ENCODE results near the gene TLK2.
"Not testable (repeated sequence)": the region's sequence is repeated elsewhere in the genome, so short reads cannot be mapped to it uniquely, and the experiment has no call there.

Gene TLK2

GRCh38 chr17:62541073-62541472, 62.4 kb downstream of the TLK2 start:
- CTCF ChIA-PET, result interaction anchor here (0.7 kb wide), 1 partner anchor 212 kb away, joined by 3 read pairs; no protein-coding TSS in a partner anchor
- TF ChIP-seq SP7 (tag by site-specific recombination; IDR thresholded peaks at IDR 0.05) (peak; percentile 68), ZNF146 (tag by site-specific recombination; IDR thresholded peaks at IDR 0.05) (0 out of 2 replicates have a peak, but pooled peaks have one; percentile 39), SCRT2 (tag by site-specific recombination; IDR thresholded peaks at IDR 0.05) (peak; percentile 47; the same call in 1 of the 2 replicates)
- H3K4me1 ChIP-seq (ENCODE audit: control insufficient read depth, insufficient read depth, low read length); POLR2A ChIA-PET; H3K27ac ChIP-seq (ENCODE audit: extremely low read depth, low read depth, low read length); H3K9me3 ChIP-seq (ENCODE audit: control insufficient read depth, insufficient read depth, low read depth, low read length); H3K4me3 ChIP-seq (ENCODE audit: low read depth, low read length): not testable (repeated sequence)
- peaks cover 7 to 45% of the 10 kb centered on the region in 2 experiments for H3K36me3 ChIP-seq (ENCODE audit: control insufficient read depth in 2 of 2, insufficient read depth in 1 of 2, low read length in 2 of 2)

GRCh38 chr17:62543278-62543775, 64.7 kb downstream of the TLK2 start:
- CTCF ChIA-PET, result interaction anchor here (0.6 kb wide), 1 partner anchor 371 kb away, joined by 3 read pairs; no protein-coding TSS in a partner anchor
- H3K27ac ChIP-seq (ENCODE audit: extremely low read depth, low read depth, low read length); H3K4me1 ChIP-seq (ENCODE audit: control insufficient read depth, insufficient read depth, low read length); POLR2A ChIA-PET; H3K4me3 ChIP-seq (ENCODE audit: low read depth, low read length); H3K9me3 ChIP-seq (ENCODE audit: control insufficient read depth, insufficient read depth, low read depth, low read length): not testable (repeated sequence)
- H3K36me3 ChIP-seq (ENCODE audit: control insufficient read depth in 2 of 2, insufficient read depth in 1 of 2, low read length in 2 of 2), result peaks cover 4 to 27% of the 10 kb centered on the region in 2 experiments; a peak in 2 of 3 replicates

GRCh38 chr17:62546066-62546465, 67.4 kb downstream of the TLK2 start:
- POLR2A ChIA-PET; H3K4me3 ChIP-seq (ENCODE audit: low read depth, low read length); CTCF ChIA-PET; H3K9me3 ChIP-seq (ENCODE audit: control insufficient read depth, insufficient read depth, low read depth, low read length); H3K4me1 ChIP-seq (ENCODE audit: control insufficient read depth, insufficient read depth, low read length); H3K27ac ChIP-seq (ENCODE audit: extremely low read depth, low read depth, low read length): not testable (repeated sequence)
- peaks cover 4 to 12% of the 10 kb centered on the region in 2 experiments; a peak in 2 of 3 replicates for H3K36me3 ChIP-seq (ENCODE audit: control insufficient read depth in 2 of 2, insufficient read depth in 1 of 2, low read length in 2 of 2)

- TF ChIP-seq, protein P1, sequence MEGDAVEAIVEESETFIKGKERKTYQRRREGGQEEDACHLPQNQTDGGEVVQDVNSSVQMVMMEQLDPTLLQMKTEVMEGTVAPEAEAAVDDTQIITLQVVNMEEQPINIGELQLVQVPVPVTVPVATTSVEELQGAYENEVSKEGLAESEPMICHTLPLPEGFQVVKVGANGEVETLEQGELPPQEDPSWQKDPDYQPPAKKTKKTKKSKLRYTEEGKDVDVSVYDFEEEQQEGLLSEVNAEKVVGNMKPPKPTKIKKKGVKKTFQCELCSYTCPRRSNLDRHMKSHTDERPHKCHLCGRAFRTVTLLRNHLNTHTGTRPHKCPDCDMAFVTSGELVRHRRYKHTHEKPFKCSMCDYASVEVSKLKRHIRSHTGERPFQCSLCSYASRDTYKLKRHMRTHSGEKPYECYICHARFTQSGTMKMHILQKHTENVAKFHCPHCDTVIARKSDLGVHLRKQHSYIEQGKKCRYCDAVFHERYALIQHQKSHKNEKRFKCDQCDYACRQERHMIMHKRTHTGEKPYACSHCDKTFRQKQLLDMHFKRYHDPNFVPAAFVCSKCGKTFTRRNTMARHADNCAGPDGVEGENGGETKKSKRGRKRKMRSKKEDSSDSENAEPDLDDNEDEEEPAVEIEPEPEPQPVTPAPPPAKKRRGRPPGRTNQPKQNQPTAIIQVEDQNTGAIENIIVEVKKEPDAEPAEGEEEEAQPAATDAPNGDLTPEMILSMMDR (tag by site-specific recombination; IDR thresholded peaks at IDR 0.05), result peak; percentile 38; the same call in 1 of the 2 replicates
- peak; percentile 83 for TF ChIP-seq ZNF654 (tag by site-specific recombination; IDR thresholded peaks at IDR 0.05; ENCODE audit: low read depth)
- H3K4me1 ChIP-seq (ENCODE audit: control insufficient read depth, insufficient read depth, low read length); POLR2A ChIA-PET; H3K4me3 ChIP-seq (ENCODE audit: low read depth, low read length); H3K9me3 ChIP-seq (ENCODE audit: control insufficient read depth, insufficient read depth, low read depth, low read length); H3K27ac ChIP-seq (ENCODE audit: extremely low read depth, low read depth, low read length): not testable (repeated sequence)
- peaks cover 7 to 21% of the 10 kb centered on the region in 2 experiments; a peak in 2 of 3 replicates for H3K36me3 ChIP-seq (ENCODE audit: control insufficient read depth in 2 of 2, insufficient read depth in 1 of 2, low read length in 2 of 2)
- CTCF ChIA-PET, result interaction anchor here (0.6 to 1.1 kb wide), 7 partner anchors 10 to 867 kb away, joined by 3 to 5 read pairs (median 3); no protein-coding TSS in a partner anchor
These were observed 74.4 kb downstream of the TLK2 start for GRCh38 chr17:62552851-62553659.

- H3K27ac ChIP-seq (ENCODE audit: extremely low read depth, low read depth, low read length); CTCF ChIA-PET; H3K4me1 ChIP-seq (ENCODE audit: control insufficient read depth, insufficient read depth, low read length); POLR2A ChIA-PET; H3K4me3 ChIP-seq (ENCODE audit: low read depth, low read length); H3K9me3 ChIP-seq (ENCODE audit: control insufficient read depth, insufficient read depth, low read depth, low read length): not testable (repeated sequence)
- H3K36me3 ChIP-seq (ENCODE audit: control insufficient read depth in 2 of 2, insufficient read depth in 1 of 2, low read length in 2 of 2), result peaks cover 23 to 44% of the 10 kb centered on the region in 2 experiments; a peak in 2 of 3 replicates
These were observed 78.9 kb downstream of the TLK2 start for GRCh38 chr17:62557532-62557931.

DNA sequence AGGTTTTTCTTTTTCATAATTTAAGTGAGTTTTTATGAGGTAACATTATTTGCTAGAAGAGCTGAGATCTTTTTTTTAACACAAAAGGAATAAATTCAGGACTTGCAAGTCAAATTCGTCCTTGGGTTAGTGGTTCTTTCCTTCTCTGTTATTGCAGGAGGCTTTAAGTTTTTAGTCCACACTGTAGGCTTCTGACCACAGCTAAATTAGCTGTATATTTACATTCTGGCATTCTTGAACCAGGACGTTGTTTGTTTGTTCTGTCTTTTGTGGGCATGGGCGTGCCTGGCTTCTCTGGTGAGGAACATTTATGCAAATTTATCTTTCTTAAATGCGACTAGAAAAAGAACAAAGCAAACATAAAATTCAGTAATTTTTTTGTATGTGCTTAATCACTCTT, 80.3 kb downstream of the TLK2 start:
- H3K36me3 ChIP-seq (ENCODE audit: control insufficient read depth in 2 of 2, insufficient read depth in 1 of 2, low read length in 2 of 2), result peaks cover 34 to 55% of the 10 kb centered on the region in 2 experiments
- not testable (repeated sequence) for H3K4me1 ChIP-seq (ENCODE audit: control insufficient read depth, insufficient read depth, low read length); H3K9me3 ChIP-seq (ENCODE audit: control insufficient read depth, insufficient read depth, low read depth, low read length); H3K4me3 ChIP-seq (ENCODE audit: low read depth, low read length); H3K27ac ChIP-seq (ENCODE audit: extremely low read depth, low read depth, low read length)
- CTCF ChIA-PET, result interaction anchor here (0.5 to 0.7 kb wide), 2 partner anchors 174 to 243 kb away, joined by 3 read pairs; no protein-coding TSS in a partner anchor
- POLR2A ChIA-PET, result interaction anchor here (0.7 kb wide), 1 partner anchor 10 kb away, joined by 3 read pairs; no protein-coding TSS in a partner anchor

Data from HEK293 (cell line).